ENCODE measurements around the gene CLIC1. TPM values are rescaled to one million over a fixed set of nuclear protein-coding genes. Genes with fewer than 3 reads are reported as not detected.
A peak's percentile ranks its signal among the peaks of the same experiment; 100 is the strongest.

Gene CLIC1
- total RNA-seq, 1 donor from 2014 or later, result 310 TPM

DNA sequence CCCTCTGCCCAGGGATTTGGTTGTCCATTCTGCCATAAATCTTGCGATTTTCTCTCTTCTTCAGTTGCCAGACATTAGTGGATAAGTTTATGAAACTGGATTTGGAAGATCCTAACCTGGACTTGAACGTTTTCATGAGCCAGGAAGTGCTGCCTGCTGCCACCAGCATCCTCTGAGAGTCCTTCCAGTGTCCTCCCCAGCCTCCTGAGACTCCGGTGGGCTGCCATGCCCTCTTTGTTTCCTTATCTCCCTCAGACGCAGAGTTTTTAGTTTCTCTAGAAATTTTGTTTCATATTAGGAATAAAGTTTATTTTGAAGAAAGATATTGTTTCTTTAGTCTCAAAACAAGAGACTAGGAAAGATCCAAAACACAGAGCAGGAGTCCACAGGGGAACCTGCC, 26.0 kb upstream of the CLIC1 start, which contains the start of gene SAPCD1:
Gene SAPCD1, plus strand, starts transcription at position 301 of the 400 bp plus-strand sequence. CDS start 399 bp downstream, outside the sequence.
- intact Hi-C loops (cut with DNase I), result no loop called here
- Histone ChIP-seq H3K9me3 (no peaks in the 10 kb centered on the region), H3K4me3 (no peak within 1 kb of the TSS), H3K4me1 (peaks cover 5% of the 10 kb centered on the region), H3K36me3 (no peaks in the 10 kb centered on the region), H3K27ac (peak within 1 kb of the TSS; percentile 33), H3K27me3 (ENCODE audit: low read depth) (no peaks in the 10 kb centered on the region)
- ATAC-seq (no peak), DNase-seq (no peak)
- TF ChIP-seq CTCF (IDR thresholded peaks at IDR 0.05), result no peak

DNA sequence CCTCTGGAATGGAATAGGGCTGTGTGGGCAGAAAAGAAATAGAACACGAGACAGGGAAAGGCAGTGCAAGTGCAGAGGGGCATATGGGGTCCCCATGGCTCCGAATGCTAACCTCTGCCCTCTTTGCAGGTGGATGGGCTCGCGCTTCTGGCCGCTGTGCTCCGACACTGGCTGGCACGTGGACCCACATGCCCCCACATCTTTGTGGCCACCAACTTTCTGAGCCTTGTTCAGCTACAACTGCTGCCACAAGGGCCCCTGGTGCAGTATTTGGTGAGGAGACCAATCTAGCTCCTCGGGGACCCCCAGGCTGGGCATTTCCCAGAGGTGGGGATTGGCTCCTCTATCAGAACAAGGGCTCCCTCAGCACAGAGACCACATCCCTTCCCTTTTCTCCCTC, 25.0 kb upstream of the CLIC1 start:
- DNase-seq, result no peak
- Histone ChIP-seq H3K4me1 (peaks cover 5% of the 10 kb centered on the region), H3K9me3 (no peaks in the 10 kb centered on the region), H3K4me3 (no peak overlapping the region), H3K27ac (no peak overlapping the region), H3K36me3 (no peaks in the 10 kb centered on the region), H3K27me3 (ENCODE audit: low read depth) (no peaks in the 10 kb centered on the region)
- intact Hi-C loops (cut with DNase I), result no loop called here
- TF ChIP-seq CTCF (IDR thresholded peaks at IDR 0.05), result no peak
- no peak for ATAC-seq

DNA sequence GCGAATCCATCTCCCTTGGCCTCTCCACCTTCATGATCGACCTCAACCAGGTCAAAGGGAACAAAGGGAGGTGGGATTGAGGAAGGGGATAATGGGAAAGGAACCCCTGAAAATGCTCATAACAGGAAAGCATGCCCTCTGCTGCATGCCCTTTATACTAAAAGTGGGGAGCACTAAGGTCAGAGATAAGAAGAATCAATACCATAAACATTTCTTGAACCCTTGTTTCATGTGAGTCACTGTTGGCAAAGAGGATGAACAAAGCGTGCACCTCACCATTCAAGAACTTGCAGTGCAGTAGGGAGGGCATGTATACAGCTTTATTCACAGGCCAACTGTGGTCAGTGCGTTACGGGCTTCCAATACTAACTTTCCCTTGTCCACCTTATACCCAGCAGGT, 24.5 kb upstream of the CLIC1 start:
- Histone ChIP-seq H3K4me3 (no peak overlapping the region), H3K27ac (no peak overlapping the region), H3K4me1 (no peaks in the 10 kb centered on the region), H3K9me3 (no peaks in the 10 kb centered on the region), H3K36me3 (no peaks in the 10 kb centered on the region), H3K27me3 (ENCODE audit: low read depth) (no peaks in the 10 kb centered on the region)
- intact Hi-C loops (cut with DNase I), result no loop called here
- DNase-seq (no peak), ATAC-seq (no peak)
- no peak for TF ChIP-seq CTCF (IDR thresholded peaks at IDR 0.05)

DNA sequence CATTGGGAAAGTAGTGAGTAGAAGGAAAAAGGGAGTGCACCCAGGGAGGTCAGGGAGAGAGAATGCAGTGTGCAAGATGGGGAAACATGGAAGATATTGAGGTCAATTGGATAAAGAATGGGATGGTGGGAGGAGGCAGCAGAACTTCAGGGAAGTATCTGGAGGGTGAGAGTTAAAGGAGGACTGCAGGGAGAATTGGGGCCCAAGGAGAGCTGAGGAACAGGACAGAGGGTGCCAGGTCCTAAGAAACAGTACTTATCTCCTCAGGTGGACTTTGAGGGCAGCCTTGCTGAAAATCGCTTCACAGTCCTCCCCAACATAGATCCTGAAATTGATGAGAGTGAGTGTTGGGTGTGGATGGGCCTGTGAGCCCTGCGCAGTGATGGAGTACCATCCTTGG, 22.0 kb upstream of the CLIC1 start:
- Histone ChIP-seq H3K27me3 (ENCODE audit: low read depth) (no peaks in the 10 kb centered on the region), H3K4me1 (no peaks in the 10 kb centered on the region), H3K9me3 (no peaks in the 10 kb centered on the region), H3K4me3 (no peak overlapping the region), H3K27ac (no peak overlapping the region), H3K36me3 (no peaks in the 10 kb centered on the region)
- DNase-seq (no peak), ATAC-seq (no peak)
- no peak for TF ChIP-seq CTCF (IDR thresholded peaks at IDR 0.05)
- intact Hi-C loops (cut with DNase I), result no loop called here

DNA sequence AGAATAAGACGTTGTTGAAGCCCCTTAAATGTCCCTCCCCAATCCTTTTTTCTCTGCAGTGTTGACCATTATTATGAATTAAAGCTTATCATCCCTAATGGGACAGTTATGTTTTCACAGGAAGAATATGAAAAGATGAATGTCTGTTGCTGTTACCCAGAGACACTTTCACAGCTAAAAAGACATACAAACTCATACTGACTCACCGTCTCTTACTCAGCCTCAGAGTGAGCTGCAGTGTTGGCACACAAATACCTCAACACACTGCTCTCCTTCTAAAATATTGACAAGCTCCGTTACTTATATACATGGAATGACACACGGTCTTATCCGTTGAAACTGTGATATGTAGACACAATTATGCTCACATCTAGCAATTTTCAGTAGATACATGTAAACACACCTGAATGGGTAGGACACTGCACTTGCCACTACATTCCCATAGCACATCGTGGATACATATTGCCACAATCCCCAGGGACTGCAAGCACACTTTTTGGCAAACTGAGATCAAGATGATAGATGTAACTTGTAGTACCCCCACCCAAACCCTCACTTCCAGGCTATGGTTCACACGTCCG, 16.5 kb upstream of the CLIC1 start:
- no peak overlapping the region for H3K4me3 ChIP-seq
- no peaks in the 10 kb centered on the region for H3K9me3 ChIP-seq
- no peaks in the 10 kb centered on the region for H3K27me3 ChIP-seq (ENCODE audit: low read depth)
- no peak for TF ChIP-seq CTCF (IDR thresholded peaks at IDR 0.05)
- H3K4me1 ChIP-seq, result no peaks in the 10 kb centered on the region
- DNase-seq (no peak), ATAC-seq (no peak)
- H3K27ac ChIP-seq, result no peak overlapping the region
- no peaks in the 10 kb centered on the region for H3K36me3 ChIP-seq
- intact Hi-C loops (cut with DNase I), result no loop called here

All from lower lobe of right lung (tissue), 2 donors.